Mammary epithelial cell (primary cell): Measurements from ENCODE around the gene NR2C2.

Source experiments
- EZH2 ChIP-seq: IDR thresholded peaks from 2 replicates; pipeline ENCODE4 v1.6.1; 2012; ENCODE audit warnings: low read length, inconsistent platforms, borderline replicate concordance
- TF ChIP-seq, protein P1 (sequence below), 2 donors: IDR thresholded peaks in 1 of 2; conservative IDR thresholded peaks in 1 of 2; 2 replicates each; pipeline ENCODE4 v1.5.1; 2011 to 2012; ENCODE audit warnings: inconsistent platforms in 2 of 2, low read length in 2 of 2, mild to moderate bottlenecking in 2 of 2, control low read depth in 1 of 2, low read depth in 1 of 2; ENCODE audit not compliant: insufficient read depth in 1 of 2; ENCODE audit errors: extremely low read depth in 1 of 2

DNA sequence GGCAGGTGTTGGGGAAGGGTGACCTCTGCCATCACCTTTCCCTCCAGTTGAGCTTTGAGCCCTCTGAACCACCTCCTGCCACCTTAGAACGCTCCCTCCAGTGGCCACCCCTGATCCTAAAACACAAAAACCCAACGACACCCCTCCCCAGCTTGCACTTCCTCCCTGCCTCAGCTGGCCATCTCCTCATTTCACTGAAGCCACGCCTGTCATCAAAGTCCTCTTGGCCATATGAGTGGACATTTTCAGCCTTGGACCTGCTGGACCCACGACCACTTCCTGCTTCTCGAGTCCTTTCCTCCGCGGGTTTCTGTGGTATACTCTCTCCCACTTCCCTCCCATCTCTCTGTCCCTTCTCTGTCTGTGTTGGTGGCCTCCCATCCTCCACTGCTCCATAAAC, 48.5 kb upstream of the NR2C2 start:
- TF ChIP-seq, protein P1, sequence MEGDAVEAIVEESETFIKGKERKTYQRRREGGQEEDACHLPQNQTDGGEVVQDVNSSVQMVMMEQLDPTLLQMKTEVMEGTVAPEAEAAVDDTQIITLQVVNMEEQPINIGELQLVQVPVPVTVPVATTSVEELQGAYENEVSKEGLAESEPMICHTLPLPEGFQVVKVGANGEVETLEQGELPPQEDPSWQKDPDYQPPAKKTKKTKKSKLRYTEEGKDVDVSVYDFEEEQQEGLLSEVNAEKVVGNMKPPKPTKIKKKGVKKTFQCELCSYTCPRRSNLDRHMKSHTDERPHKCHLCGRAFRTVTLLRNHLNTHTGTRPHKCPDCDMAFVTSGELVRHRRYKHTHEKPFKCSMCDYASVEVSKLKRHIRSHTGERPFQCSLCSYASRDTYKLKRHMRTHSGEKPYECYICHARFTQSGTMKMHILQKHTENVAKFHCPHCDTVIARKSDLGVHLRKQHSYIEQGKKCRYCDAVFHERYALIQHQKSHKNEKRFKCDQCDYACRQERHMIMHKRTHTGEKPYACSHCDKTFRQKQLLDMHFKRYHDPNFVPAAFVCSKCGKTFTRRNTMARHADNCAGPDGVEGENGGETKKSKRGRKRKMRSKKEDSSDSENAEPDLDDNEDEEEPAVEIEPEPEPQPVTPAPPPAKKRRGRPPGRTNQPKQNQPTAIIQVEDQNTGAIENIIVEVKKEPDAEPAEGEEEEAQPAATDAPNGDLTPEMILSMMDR (conservative IDR thresholded peaks at IDR 0.05 in 1 of 2, IDR thresholded peaks at IDR 0.05 in 1 of 2; ENCODE audit: extremely low read depth in 1 of 2, insufficient read depth in 1 of 2, low read depth in 1 of 2, low read length in 2 of 2): no peak
- TF ChIP-seq EZH2: no peak
